EH (cell line): ENCODE data around the gene PI16.
"Not testable (repeated sequence)": the region's sequence is repeated elsewhere in the genome, so short reads cannot be mapped to it uniquely, and the experiment has no call there.

Experiments used
- DNase-seq: peaks from one replicate; pipeline ENCODE4 v3.0.0-alpha.2; 2015; ENCODE audit warnings: low read depth

PI16 gene

DNA sequence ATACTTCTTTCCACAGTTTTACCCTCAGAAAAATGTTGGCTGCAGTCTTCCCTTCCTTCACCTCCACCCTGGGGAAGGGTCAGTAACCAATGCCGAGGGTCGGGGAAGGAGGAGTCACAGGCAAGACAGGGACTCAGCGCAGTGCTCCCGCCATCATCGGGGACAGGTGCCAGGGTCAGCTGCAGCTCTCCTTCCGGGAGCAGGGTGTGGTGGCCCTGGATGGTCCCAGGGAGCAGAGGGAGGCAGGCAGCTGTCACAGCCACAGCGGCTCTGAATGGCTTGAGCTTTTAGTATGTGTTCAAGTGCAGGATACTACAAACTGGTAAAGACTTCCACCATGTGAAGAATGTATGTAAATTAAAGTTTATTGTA is 26.0 kb upstream of the PI16 start:
- DNase-seq: no peak

DNA sequence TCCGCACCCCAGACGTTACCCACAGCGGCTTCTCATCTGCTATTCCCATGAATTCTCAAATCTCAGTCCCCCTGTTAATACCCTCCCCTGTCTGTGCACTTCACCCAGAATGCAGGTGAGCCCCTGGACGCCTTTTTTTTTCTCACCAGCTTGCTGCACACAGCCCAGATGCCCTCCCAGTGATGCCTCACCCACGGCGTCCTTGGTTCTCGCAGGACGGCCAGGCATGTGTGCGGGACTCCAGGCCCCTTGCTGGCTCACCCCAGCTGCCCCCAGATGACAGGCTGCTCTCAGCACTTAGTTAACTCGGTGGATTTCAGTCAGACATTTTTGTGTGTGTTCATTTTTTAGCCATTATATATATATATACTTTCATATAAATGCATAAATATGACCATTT is 25.4 kb upstream of the PI16 start:
- no peak for DNase-seq

DNA sequence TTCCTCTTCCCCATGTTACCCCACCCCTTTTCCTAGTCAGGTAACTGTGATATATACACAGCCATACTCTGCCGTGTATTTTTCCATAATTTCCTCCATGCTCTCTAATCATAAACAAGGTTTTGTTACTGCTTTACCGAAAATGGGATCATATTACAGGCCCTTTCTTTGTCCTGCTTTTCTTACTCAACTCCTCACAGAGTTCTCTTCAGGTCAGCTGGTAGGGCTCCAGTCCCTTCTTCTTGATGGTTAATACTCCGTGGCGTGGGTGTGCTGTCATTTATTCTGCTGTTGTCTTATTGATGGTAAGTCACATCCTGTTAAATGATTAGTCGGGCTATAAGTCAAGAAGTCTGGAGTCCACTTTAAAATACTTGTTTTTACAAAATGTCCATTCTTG is 24.9 kb upstream of the PI16 start:
- peak; percentile 57 for DNase-seq

DNA sequence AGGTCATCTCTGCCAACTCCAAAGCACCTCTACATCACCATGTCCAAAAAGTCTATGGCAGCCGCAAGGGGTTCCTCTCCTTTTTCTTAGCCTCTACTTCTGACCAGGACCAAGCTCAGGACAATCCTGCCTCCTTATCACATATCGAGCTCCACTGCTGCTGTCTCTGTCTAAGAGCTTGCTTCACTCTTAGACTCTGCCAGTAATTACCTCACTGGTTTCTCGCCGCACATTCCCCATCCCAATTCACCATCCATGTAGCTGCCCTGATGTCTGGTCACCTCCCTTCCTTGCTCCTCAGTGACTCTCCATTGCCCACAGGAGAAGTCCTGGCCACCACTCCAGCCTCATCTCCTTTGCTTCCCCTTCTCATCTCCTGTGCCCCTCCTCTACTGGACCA is 24.1 kb upstream of the PI16 start:
- no peak for DNase-seq

DNA sequence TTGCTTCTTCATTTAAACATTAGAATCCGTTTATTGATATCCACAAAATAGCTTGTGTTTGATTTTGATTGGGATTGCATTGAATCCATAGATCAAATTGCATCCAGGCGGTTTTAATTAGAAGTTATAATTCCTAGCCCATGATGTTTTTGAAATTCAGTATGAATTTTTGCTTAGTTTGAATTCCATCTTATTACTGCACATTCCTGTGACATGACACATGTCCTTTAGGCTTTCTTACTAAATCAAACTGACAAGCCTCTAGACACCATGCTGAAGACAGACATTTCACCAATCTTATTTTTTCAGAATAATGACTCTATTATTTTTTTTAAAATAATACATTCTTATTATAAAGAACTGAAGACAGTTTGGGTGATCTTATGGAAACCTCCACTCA is 21.4 kb upstream of the PI16 start:
- peak; percentile 80 for DNase-seq

DNA sequence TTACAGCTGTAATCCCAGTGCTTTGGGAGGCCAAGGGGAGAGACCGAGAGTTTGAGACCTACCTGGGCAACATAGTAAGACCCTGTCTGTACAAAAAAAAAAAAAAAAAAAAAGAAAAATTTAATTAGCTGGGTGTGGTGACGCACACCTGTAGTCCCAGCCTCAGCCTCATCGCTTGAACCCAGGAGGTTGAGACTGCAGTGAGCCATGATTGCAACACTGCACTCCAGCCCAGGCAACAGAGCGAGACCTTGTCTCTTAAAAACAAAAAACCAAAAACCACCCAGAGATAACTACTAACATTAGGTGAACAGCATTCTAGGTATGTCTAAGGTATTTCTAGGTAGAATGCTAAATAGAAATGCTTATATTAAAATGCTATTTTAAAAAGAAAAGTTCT is 21.0 kb upstream of the PI16 start:
- no peak for DNase-seq

DNA sequence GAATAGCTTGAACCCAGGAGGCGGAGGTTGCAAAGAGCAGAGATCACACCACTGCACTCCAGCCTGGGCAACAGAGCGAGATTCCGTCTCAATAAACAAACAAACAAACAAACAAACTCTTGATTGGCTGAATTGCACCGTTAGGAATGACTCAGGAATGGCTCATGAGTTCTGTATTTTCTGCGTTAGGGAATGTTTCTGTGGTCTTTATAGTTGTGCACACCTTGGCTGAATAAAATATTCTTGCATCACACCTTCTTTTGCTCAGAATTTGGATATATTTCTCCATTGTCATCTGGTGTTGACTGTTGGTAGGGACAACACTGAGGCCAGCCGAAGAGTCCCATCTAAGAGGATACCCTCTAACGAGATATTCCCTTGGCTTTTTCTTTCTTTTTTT is 19.6 kb upstream of the PI16 start:
- DNase-seq: no peak

DNA sequence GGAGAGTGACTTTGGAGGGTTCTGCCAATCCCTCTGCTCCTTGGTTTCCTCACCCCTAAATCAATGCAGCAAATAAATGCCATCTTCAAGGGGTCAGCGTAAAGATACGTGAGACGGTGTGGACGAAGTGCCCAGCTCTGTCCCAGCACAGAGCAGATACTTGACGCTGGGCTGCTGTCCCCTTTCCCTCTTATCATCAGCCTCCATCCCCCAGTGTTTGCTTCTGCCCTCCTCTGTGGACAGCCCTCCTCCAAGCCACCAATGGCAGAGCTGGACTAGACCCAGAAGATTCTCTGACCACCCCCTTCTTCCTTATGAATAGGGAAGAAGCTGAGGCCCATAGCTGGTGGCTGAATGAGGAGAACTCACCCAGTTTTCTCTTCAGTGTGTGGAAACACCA is 17.7 kb upstream of the PI16 start:
- no peak for DNase-seq

DNA sequence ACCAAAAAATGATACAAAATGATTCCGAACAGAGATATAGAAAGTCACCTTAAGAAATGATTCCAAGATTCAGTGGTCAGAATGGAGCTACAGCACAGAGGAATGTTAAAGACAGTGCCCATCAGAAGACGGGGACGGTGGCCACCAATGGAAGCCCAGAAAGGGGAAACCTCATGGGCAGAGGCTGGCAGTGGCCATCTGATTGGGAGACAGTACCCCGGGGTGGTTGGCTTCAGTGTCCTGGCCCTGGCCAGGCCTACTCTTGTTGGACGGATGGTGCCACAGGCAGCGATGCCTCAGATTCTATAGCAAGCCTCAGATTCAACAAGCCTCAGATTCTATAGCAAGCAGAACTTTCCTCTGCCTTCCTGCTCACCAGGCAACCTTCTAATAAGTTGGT is 16.6 kb upstream of the PI16 start:
- no peak for DNase-seq

DNA sequence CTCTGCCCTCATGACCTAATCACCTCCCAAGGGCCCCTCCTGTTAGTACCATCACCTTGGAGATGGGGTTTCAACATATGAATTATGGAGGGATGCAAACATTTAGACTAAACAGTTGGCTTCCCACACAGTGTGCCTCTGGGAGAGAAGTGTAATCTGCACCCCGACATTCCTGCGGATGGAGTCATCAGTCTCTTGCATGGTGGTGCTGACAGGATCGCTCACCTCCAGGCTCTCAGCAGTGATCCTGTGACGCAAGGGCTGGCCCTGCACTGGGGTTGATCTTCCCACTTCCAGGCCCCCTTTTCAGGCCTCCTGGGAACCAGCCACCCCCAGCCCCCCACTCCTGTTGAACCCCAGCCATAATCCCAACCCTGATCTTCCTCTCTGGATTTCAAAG is 16.0 kb upstream of the PI16 start:
- DNase-seq: peak; percentile 77

DNA sequence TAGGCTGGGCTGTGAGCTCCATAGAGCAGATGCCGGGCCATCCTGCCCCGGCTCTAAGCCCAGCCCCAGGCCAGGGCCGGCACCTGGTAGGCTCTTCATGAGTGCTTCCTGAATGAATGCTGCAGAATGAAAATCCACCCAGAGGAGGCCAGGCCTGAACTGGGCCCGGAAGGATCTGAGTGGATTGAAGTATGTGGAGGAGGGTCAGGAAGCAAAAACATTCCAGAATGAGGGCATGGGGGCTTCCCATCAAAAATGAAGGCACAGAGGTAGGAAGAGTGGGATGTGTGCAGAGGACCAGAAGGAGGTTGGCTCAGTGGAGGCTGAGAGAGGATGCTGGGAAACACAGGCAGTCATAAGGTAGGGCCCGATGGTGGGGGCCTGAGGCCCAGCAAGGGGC is 15.5 kb upstream of the PI16 start:
- DNase-seq: not testable (repeated sequence)

DNA sequence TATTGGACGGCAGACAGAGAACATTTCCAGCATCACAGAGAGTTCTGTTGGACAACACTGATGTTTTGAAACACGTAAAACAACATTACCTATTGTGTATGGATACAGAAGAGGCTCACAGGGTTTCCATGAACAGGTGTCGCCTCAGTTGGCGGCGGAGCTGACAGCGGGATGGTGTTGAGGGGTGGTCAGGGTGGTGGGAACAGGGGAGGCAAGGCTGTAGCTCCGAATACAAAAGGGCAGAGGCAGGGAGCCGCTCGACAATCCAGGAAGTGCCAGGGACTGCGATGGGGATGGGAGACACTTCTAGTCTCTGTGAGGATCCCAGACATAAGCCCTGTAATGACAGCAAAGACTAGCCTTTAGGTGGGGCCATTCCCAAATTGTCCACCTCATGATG is 14.5 kb upstream of the PI16 start:
- no peak for DNase-seq

DNA sequence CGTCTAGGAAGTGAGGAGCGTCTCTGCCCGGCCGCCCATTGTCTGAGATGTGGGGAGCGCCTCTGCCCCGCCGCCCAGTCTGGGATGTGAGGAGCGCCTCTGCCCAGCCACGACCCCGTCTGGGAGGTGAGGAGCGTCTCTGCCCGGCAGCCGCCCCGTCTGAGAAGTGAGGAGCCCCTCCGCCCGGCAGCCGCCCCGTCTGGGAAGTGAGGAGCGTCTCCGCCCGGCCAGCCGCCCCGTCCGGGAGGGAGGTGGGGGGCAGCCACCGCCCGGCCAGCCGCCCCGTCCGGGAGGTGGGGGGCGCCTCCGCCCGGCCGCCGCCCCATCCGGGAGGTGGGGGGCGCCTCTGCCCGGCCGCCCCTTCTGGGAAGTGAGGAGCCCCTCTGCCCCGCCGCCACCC is 13.0 kb upstream of the PI16 start:
- not testable (repeated sequence) for DNase-seq

DNA sequence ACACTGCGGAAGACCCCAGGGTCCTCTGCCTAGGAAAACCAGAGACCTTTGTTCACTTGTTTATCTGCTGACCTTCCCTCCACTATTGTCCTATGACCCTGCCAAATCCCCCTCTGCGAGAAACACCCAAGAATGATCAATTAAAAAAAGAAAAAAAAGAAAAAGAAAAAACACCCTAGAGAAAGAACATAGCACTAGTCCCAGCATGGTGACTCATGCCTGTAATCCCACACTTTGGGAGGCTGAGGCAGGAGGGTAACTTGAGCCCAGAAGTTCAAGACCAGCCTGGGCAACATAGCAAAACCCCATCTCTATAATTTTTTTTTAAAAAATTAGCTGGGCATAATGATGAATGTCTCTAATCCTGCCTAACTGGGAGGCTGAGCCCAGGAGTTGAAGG is 12.2 kb upstream of the PI16 start:
- DNase-seq: not testable (repeated sequence)

DNA sequence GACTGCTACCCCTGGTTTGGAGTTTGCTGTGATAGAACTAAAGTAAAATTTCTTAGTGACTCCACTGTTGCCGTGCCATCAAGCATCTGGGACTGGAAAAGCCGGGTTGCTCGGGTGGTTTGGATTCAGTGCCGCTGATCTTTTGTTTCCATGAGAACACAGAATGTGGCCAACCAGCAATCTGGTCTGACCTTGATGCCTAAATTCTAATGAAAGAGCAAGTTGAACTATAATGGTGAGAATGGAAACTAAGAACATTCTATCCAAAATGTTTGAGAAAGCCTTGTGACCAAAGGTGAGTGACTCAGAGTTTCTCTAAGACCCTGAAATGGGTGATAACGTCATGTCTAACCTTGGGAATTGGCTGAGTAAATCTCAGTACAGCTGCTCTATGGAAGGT is 9.9 kb upstream of the PI16 start:
- no peak for DNase-seq

DNA sequence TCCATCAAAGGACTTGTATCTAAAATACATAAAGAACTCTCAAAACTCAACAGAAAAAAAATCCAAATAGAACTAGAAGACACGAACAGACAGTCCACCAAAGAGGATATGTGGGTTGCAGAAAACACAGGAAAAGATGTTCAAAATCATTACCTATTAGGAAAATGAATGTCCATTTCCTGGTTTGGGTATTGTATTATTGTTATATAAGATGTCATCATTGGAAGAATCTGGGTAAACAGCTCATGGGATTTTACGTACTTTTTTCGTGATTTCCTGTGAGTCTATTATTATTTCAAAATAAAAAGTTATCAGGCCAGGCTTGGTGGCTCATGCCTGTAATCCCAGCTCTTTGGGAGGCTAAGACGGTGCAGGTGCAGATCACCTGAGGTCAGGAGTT is 9.2 kb upstream of the PI16 start:
- no peak for DNase-seq

DNA sequence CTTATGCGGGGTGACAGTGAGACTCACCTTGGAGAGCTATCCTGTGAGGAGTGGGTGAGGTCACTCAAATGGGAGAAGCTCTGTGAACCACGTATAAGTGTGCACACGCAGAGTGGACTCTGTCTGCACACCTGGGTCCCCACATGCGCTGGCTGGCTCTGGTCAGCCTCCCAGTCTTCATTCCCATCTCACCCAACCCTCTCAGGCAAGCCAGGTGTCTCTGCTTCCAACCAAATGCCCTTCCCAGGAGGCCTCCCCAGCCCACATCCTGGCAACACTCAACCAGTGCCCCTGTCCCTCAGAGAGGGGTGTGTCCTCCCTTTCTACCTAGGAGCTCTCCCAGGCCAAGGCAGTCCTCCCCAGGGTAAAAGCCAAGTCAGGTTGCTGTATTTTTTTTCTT is 8.0 kb upstream of the PI16 start:
- no peak for DNase-seq

DNA sequence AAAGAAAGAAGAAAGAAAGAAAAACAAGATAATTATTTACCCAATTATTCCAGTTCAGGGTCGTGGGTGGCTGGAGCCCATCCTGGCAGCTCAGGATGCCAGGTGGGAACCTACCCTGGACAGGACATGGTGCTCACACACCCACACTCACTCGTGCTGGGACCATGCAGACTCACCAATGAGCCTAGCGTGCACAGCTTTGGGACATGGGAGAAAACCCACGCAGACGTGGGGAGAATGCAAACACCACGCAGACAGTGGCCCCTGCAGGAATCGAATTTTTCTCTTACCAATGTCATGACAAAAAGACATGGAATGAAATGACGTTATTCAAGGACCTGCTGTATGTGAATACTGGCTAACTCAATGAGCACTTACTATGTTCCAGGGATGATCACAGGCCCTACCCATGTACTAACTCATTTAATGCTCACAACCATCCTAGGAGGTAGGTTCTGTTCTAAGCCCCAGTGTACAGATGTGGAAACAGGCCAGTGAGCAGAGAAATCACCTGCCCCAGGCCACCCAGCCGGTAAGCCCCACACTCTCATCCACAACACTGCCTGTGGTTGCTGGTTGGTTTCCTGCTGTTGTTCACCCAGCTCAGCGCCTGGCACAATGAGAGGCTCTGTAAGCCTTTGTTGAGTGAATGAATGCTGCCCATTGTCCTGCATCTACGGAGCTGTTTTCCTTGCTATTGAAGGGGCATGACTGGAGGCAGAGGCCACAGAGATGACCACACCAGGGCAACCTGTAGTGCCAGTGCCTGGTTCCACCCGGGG is 6.8 kb upstream of the PI16 start:
- no peak for DNase-seq

DNA sequence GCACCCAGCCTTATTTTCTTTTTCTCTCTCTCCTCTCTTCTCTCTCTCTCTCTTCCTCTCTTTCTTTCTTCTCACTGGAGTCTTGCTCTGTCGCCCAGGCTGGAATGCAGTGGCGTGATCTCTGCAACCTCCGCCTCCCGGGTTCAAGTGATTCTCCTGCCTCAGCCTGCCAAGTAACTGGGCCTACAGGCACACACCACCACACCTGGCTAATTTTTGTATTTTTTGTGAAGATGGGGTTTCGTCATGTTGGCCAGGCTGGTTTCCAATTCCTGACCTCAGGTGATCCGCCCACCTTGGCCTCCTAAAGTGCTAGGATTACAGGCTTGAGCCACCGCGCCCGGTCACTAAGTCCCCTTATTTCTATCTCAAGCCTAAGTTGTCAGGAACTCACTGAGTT is 5.5 kb upstream of the PI16 start:
- not testable (repeated sequence) for DNase-seq

DNA sequence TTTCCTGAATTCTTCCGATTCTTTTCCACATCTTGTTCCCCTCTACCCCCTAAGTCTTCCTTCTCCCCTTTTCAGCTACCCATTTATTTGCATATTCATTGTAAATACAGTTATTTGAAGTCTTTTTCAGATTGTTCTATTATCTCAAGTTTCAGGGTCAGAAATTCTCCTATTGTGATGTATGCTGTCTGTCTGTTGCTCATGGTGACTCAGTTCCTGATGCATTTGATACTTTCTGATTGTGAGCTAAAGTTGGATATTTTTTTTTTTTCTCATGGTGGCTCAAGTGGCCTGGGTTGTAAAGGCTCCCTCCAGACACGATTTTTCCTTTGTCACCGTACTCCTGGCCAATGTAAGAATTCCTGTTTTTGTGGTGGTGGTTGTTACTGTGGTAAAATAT is 4.9 kb upstream of the PI16 start:
- peak; percentile 62 for DNase-seq

DNA sequence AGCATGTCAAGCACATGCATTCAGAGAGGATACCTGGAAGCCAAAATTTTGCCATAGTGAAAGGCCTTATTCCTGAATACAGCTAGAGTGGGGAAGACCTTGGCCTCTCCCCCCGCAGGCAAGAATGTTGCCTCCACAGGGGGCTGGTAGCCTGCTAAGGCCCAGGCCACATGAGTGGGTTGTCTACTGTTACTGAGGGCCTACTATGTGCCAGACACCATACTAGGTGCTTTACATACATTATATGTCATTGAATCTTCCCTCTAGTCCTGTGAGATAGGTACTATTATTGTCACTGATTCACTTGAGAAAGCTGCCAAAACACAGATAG is 642 bp upstream of the PI16 start:
- DNase-seq: no peak

DNA sequence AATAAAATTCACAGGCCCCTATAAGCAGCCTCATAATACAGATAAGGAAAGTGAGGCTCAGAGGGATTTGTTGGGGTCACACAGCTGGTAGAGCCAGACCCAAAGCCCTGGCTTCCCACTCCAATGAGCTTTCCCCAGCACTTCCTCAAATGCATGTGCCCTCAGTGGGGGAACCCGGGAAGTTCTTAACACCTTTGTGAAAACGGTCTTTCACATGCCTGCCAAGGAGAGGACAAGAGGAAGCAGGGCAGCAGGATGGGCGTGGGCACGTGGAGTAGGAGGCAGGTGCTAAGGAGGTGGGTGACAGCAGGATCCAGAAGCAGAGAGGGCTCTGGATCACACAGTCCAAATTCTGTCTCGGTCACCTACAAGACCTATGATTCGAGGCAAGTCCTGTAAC is 598 bp downstream of the PI16 start:
- no peak for DNase-seq

DNA sequence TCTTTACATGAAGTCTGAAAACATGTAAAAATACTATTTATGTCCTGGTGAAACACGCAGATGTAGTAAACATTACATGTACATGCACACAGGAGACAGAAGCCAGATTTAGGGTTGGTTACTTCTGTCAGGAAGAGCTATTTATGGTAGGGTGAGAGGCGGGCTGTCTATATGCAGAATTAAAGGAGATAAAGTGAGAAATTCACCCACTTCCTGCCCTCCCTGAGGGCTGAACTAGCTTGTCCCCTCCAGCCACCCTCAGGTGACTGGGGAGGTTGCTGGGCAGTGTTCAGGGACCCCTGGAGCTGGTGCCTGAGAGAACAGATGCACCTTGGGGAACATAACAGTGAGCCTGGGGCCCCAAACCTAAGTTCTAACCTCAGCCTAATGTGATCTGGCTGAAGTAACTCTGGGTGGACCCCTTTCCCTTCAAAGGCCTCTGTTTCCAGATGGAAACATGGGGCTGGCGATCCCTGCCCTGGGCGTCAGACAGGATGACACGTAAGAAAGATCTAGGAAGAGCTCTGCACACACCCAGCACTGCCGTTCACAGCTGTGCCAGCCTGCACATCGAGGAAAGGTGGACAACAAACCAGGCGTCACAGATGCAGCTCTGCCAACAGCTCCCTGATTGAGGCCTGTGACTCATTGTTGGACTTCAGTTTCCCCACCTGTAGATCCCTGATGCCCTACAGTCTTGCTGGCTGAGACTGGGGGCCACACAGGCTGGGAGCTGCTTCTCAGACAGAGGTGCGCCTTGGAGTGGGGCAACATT is 1.3 kb downstream of the PI16 start:
- no peak for DNase-seq

DNA sequence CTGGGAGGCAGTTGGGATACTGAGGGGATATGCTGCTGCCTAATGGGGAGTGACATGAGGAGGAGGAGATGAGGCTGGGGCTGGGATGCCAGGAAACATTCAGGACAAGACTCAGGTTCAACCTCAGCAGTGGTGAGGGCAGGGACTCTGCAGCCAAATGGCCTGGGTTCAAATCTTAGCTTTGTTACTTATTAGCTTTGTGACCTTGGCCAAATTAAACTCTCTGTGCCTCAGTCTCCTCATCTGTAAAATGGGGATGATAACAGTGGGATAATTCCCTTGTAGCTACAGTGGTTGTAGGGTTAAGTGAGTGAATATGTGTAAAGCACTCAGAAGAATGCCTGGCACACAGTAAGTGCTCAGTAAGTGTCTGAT is 1.9 kb downstream of the PI16 start:
- no peak for DNase-seq
